Hepatocyte (in vitro differentiated cells): ENCODE measurements around the gene ULK2. TPM values are rescaled to one million over a fixed set of nuclear protein-coding genes. Genes with fewer than 3 reads are reported as not detected.

Experiments
- DNase-seq: peaks from one replicate; pipeline ENCODE4 v3.0.0-alpha.2; 2016; ENCODE audit warnings: low spot score
- H2AFZ ChIP-seq: fragments of 200-600 bp; sonication (generic); 2 replicates; pipeline ENCODE4 v1.6.0; 2016; ENCODE audit warnings: antibody characterized with exemption, mild to moderate bottlenecking
- H3K27ac ChIP-seq: fragments of 200-600 bp; sonication (generic); 2 replicates; pipeline ENCODE4 v1.5.1; 2016; ENCODE audit warnings: mild to moderate bottlenecking
- H3K27me3 ChIP-seq: fragments of 200-600 bp; sonication (generic); 2 replicates; pipeline ENCODE4 v1.6.1; 2016
- H3K36me3 ChIP-seq: fragments of 200-600 bp; sonication (generic); replicated peaks from 2 replicates; pipeline ENCODE4 v1.5.1; 2016; ENCODE audit warnings: low read depth; ENCODE audit not compliant: insufficient read depth
- H3K4me1 ChIP-seq: fragments of 200-600 bp; sonication (generic); 2 replicates; pipeline ENCODE4 v1.5.1; 2016; ENCODE audit warnings: mild to moderate bottlenecking, moderate library complexity; ENCODE audit not compliant: insufficient read depth
- H3K4me2 ChIP-seq: fragments of 200-600 bp; sonication (generic); 2 replicates; pipeline ENCODE4 v1.6.0; 2016
- H3K4me3 ChIP-seq: fragments of 200-600 bp; sonication (generic); 2 replicates; pipeline ENCODE4 v1.5.1; 2016; ENCODE audit warnings: mild to moderate bottlenecking
- H3K79me2 ChIP-seq: fragments of 200-600 bp; sonication (generic); 2 replicates; pipeline ENCODE4 v1.6.0; 2017; ENCODE audit warnings: mild to moderate bottlenecking
- H3K9me2 ChIP-seq: fragments of 200-600 bp; sonication (generic); replicated peaks from 2 replicates; pipeline ENCODE4 v1.6.0; 2017; ENCODE audit warnings: mild to moderate bottlenecking; ENCODE audit not compliant: insufficient read depth
- H3K9me3 ChIP-seq: fragments of 200-600 bp; sonication (generic); 2 replicates; pipeline ENCODE4 v1.5.1; 2016; ENCODE audit warnings: low read depth, mild to moderate bottlenecking
- H4K20me1 ChIP-seq: fragments of 200-600 bp; sonication (generic); 2 replicates; pipeline ENCODE4 v1.6.0; 2016; ENCODE audit warnings: mild to moderate bottlenecking; ENCODE audit not compliant: insufficient read depth, poor library complexity, severe bottlenecking
- CTCF ChIP-seq: fragments of 200-600 bp; sonication (generic); IDR thresholded peaks from 2 replicates; pipeline ENCODE4 v1.5.1; 2016; ENCODE audit warnings: antibody characterized with exemption, mild to moderate bottlenecking; ENCODE audit not compliant: poor library complexity
- EZH2 ChIP-seq: fragments of 200-600 bp; sonication (generic); IDR thresholded peaks from 2 replicates; pipeline ENCODE4 v1.6.1; 2016; ENCODE audit warnings: antibody characterized with exemption, mild to moderate bottlenecking, borderline replicate concordance
- EZH2phosphoT487 ChIP-seq: fragments of 200-600 bp; sonication (generic); IDR thresholded peaks from one replicate; pipeline ENCODE4 v1.6.1; 2018; ENCODE audit warnings: antibody characterized with exemption, mild to moderate bottlenecking, low read depth, moderate library complexity; ENCODE audit not compliant: unreplicated experiment, severe bottlenecking
- whole genome bisulfite sequencing: methylation state at CpG from one replicate; pipeline ENCODE4 v1.1.6; 2016; ENCODE audit warnings: low lambda C conversion rate; ENCODE audit errors: missing lambda C conversion rate; 5-methylcytosine and 5-hydroxymethylcytosine counted together
- polyA plus RNA-seq: library from polyadenylated mRNA; unstranded; fragments of >200 nt; fragmentation: Nextera tagmentation; extraction: Ambion mirVana; gene quantifications from 2 replicates; pipeline ENCODE4 v1.2.1, GENCODE V29; 2016
- total RNA-seq: library from RNA; depleted of rRNA; stranded (reverse); fragments of >200 nt; gene quantifications from 2 replicates; pipeline ENCODE4 v1.2.3, GENCODE V29; 2014

The ULK2 gene
- total and polyA plus RNA-seq, 2 experiments from 2014 or later: 10.6 to 18.0 TPM

- no peak for TF ChIP-seq CTCF
- no peak for TF ChIP-seq EZH2
- no peak for TF ChIP-seq EZH2phosphoT487
- Histone ChIP-seq H3K9me3 (no peaks in the 10 kb centered on the region), H3K4me1 (no peaks in the 10 kb centered on the region), H3K4me2 (no peak overlapping the region), H3K79me2 (no peaks in the 10 kb centered on the region), H3K9me2 (no peaks in the 10 kb centered on the region), H3K4me3 (no peak overlapping the region), H4K20me1 (no peaks in the 10 kb centered on the region), H3K36me3 (no peaks in the 10 kb centered on the region), H2AFZ (no peak overlapping the region), H3K27me3 (no peaks in the 10 kb centered on the region), H3K27ac (no peak overlapping the region)
- 92% methylated on average over 12 of the region's 12 CpGs for WGBS
- DNase-seq: no peak
Observed at GRCh38 chr17:19753661-19754463, 113.9 kb downstream of the ULK2 start.

- no peak overlapping the region for H2AFZ ChIP-seq
- no peaks in the 10 kb centered on the region for H3K9me3 ChIP-seq
- H3K27ac ChIP-seq: no peak overlapping the region
- no peaks in the 10 kb centered on the region for H3K36me3 ChIP-seq
- WGBS: 91% methylated on average over 12 of the region's 12 CpGs
- no peak overlapping the region for H3K4me2 ChIP-seq
- no peak for DNase-seq
- no peak for TF ChIP-seq CTCF
- TF ChIP-seq EZH2: no peak
- TF ChIP-seq EZH2phosphoT487: no peak
- H3K4me3 ChIP-seq: no peak overlapping the region
- no peaks in the 10 kb centered on the region for H3K9me2 ChIP-seq
- no peaks in the 10 kb centered on the region for H3K27me3 ChIP-seq
- H3K4me1 ChIP-seq: peaks cover 7% of the 10 kb centered on the region
- H3K79me2 ChIP-seq: no peaks in the 10 kb centered on the region
- H4K20me1 ChIP-seq: no peaks in the 10 kb centered on the region
Observed at GRCh38 chr17:19753051-19753509, 114.7 kb downstream of the ULK2 start.

- H3K4me1 ChIP-seq: peaks cover 10% of the 10 kb centered on the region
- no peak overlapping the region for H3K27ac ChIP-seq
- no peak overlapping the region for H3K4me2 ChIP-seq
- H3K27me3 ChIP-seq: no peaks in the 10 kb centered on the region
- TF ChIP-seq EZH2phosphoT487 (no peak), EZH2 (no peak), CTCF (no peak)
- WGBS: 90% methylated on average over 15 of the region's 15 CpGs
- H3K9me2 ChIP-seq: no peaks in the 10 kb centered on the region
- H4K20me1 ChIP-seq: no peaks in the 10 kb centered on the region
- no peaks in the 10 kb centered on the region for H3K9me3 ChIP-seq
- no peak for DNase-seq
- no peaks in the 10 kb centered on the region for H3K36me3 ChIP-seq
- no peak overlapping the region for H3K4me3 ChIP-seq
- H2AFZ ChIP-seq: no peak overlapping the region
- H3K79me2 ChIP-seq: no peaks in the 10 kb centered on the region
Observed at GRCh38 chr17:19752216-19753050, 115.3 kb downstream of the ULK2 start.
